Stomach (tissue), 19 donors: ENCODE data around the gene SLC18B1. TPM values are rescaled to one million over a fixed set of nuclear protein-coding genes. Genes with fewer than 3 reads are reported as not detected.

ENCODE experiments used
- DNase-seq, 2 donors: peaks; one replicate each; pipeline versions ENCODE4 v3.0.0 to v3.0.0-alpha.2; 2013 to 2019
- H3K27ac ChIP-seq, 5 donors: fragments of 200-600 bp in 4 of 5; sonication (generic) in 4 of 5; one replicate each; pipeline ENCODE4 v1.5.1; 2013 to 2019; ENCODE audit warnings: mild to moderate bottlenecking in 1 of 5, moderate library complexity in 1 of 5
- H3K27me3 ChIP-seq, 3 donors: fragments of 200-600 bp; sonication (generic); one replicate each; pipeline ENCODE4 v1.5.1; 2017 to 2019; ENCODE audit warnings: mixed run types in 1 of 3
- H3K36me3 ChIP-seq, 4 donors: fragments of 200-600 bp; sonication (generic); 1 replicate in 3 of 4; 2 replicates in 1 of 4; pipeline ENCODE4 v1.5.1; 2016 to 2019
- H3K4me1 ChIP-seq, 4 donors: fragments of 200-600 bp; sonication (generic); one replicate each; pipeline ENCODE4 v1.5.1; 2016 to 2019
- H3K4me3 ChIP-seq, 4 donors: fragments of 200-600 bp; sonication (generic) in 3 of 4; one replicate each; pipeline ENCODE4 v1.5.1; 2016 to 2019; ENCODE audit warnings: mild to moderate bottlenecking in 1 of 4
- H3K9me3 ChIP-seq, 4 donors: fragments of 200-600 bp; sonication (generic); one replicate each; pipeline ENCODE4 v1.5.1; 2016 to 2019
- EP300 ChIP-seq: sonication (generic); formaldehyde crosslinking; IDR thresholded peaks from one replicate; pipeline ENCODE4 v1.6.1; 2017; ENCODE audit warnings: antibody characterized with exemption
- POLR2A ChIP-seq, 4 donors: fragments of 450-650 bp; IDR thresholded peaks; one replicate each; pipeline ENCODE4 v1.6.1; 2016; ENCODE audit warnings: antibody characterized with exemption in 4 of 4, control low read depth in 2 of 4, mild to moderate bottlenecking in 1 of 4, moderate library complexity in 1 of 4
- POLR2AphosphoS5 ChIP-seq, 3 donors: sonication (generic); formaldehyde crosslinking; IDR thresholded peaks; one replicate each; pipeline ENCODE4 v1.6.1; 2016; ENCODE audit warnings: antibody characterized with exemption in 3 of 3
- WGBS, 5 donors: extraction: QIAGEN DNeasy Blood & Tissue Kit in 3 of 5; methylation state at CpG; one replicate each; pipeline versions ENCODE4 v1.1.5 to v1.1.7; 2013 to 2018; 5-methylcytosine and 5-hydroxymethylcytosine counted together
- intact Hi-C: fragments of 100-400 bp; cut with DNase I; formaldehyde crosslinking; loops from one replicate; pipeline ENCODE4 v1.15.1; 2023; ENCODE audit warnings: low total_unique reads
- long read RNA-seq, 10 donors: transcript quantifications; one replicate each; lab custom pipeline, GENCODE V29; 2026
- polyA plus RNA-seq, 3 donors: library from polyadenylated mRNA; stranded (reverse); fragments of 200-250 nt; gene quantifications; one replicate each; pipeline ENCODE4 v1.2.3, GENCODE V29; 2013
- total RNA-seq, 5 donors: library from RNA; depleted of rRNA; stranded (reverse); fragments of >200 nt; gene quantifications; one replicate each; pipeline versions ENCODE4 v1.1.0 to v1.2.3, GENCODE V29; 2014 to 2016
- TF ChIP-seq, protein P1 (sequence below), 7 experiments: fragments of 450-650 bp in 4 of 7; fragments of 200-600 bp in 3 of 7; sonication (generic) in 3 of 7; IDR thresholded peaks; one replicate each; pipeline ENCODE4 v1.5.1; 2016 to 2019; ENCODE audit warnings: antibody characterized with exemption in 7 of 7, control low read depth in 2 of 7, mild to moderate bottlenecking in 1 of 7
- donor health status: healthy with polysubstance abuse.
- donor health status: Bipolar disorder and iron deficiency.
- donor health status: healthy.

SLC18B1 gene
- total RNA-seq = 10 to 100 TPM in 4 of 5 donors, under 1 TPM in 1; 0.29 to 31.2 (median 19.6) TPM
- polyA plus RNA-seq = 1 to 10 TPM; 4.3 to 9.8 (median 5.3) TPM
- long read RNA-seq, donor 1 = 0 reads
- long read RNA-seq, donor 2, partial matches to known transcripts = 9 of 10 reads
- long read RNA-seq, donor 2, other reads (novel, unspliced or antisense) = 0 of 10 reads
- long read RNA-seq, donor 3, partial matches to known transcripts = 0 of 4 reads
- long read RNA-seq, donor 3, other reads (novel, unspliced or antisense) = 0 of 4 reads
- long read RNA-seq, donor 4, partial matches to known transcripts = 0 of 2 reads
- long read RNA-seq, donor 4, other reads (novel, unspliced or antisense) = 0 of 2 reads
- long read RNA-seq, donor 5, transcript SLC18B1-201 (14 exons, 2,368 nt) = major isoform, 8 of 3,705 reads
- long read RNA-seq, donor 5, partial matches to known transcripts = 729 of 3,705 reads
- long read RNA-seq, donor 5, other reads (novel, unspliced or antisense) = 2,968 of 3,705 reads
- long read RNA-seq, donor 6, transcript SLC18B1-201 (14 exons, 2,368 nt) = major isoform, 15 of 10,718 reads
- long read RNA-seq, donor 6, partial matches to known transcripts = 2,416 of 10,718 reads
- long read RNA-seq, donor 6, other reads (novel, unspliced or antisense) = 8,287 of 10,718 reads
- long read RNA-seq, donor 7, transcript SLC18B1-201 (14 exons, 2,368 nt) = major isoform, 6 of 6 reads
- long read RNA-seq, donor 7, partial matches to known transcripts = 0 of 6 reads
- long read RNA-seq, donor 7, other reads (novel, unspliced or antisense) = 0 of 6 reads
- long read RNA-seq, donor 8, partial matches to known transcripts = 11 of 13 reads
- long read RNA-seq, donor 8, other reads (novel, unspliced or antisense) = 0 of 13 reads
- long read RNA-seq, donor 9, transcript SLC18B1-201 (14 exons, 2,368 nt) = major isoform, 8 of 4,061 reads
- long read RNA-seq, donor 9, partial matches to known transcripts = 3,922 of 4,061 reads
- long read RNA-seq, donor 9, other reads (novel, unspliced or antisense) = 131 of 4,061 reads
- long read RNA-seq, donor 10, partial matches to known transcripts = 0 of 3 reads
- long read RNA-seq, donor 10, other reads (novel, unspliced or antisense) = 0 of 3 reads

DNA sequence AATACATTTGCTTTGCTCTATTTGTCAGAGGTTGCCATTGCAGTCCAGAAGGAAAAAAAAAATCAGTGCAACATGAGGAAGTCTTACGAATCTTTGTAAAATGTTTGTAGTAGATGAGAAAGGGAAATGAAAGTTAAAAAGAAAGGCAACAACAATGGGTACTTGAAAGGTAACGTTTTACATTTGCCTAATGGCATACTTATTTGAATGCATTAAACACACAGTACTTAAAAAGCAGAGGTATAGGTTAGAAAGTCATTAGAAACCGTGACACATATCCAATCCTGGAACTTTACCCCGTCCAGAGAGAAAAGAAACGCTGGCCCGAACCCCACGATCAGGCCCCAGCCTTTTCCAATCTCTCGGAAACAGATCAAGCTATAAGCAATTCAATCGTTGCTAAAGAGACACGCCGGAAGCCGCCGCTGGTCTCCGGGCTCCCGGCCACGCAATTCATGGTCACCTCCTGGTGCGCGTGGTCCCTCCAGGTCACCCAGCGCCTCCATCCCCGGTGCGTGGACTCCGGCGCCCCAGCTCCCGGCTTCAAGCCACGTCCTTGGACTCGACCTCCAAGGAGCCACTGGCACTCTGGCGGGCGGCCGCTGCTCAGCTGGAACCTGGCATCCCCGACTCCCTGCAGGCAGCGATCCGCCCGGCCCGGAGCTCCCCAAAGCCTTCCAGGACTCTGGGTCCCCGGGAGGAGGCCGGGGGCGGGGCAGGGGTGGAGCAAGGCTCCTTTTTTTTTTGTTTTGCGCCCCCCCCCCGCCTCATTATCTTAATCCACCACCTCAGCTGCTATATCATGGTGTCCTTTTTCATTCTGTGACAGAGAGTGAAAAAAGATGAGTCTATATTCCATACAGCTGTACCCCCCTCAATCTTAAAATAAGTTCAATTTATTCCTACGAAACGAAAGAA is at the start of gene SLC18B1:
TSS of gene SLC18B1 (minus strand) at position 687 of the 918 bp plus-strand sequence. CDS start at position 506, 181 bp downstream.
- TF ChIP-seq, protein P1, sequence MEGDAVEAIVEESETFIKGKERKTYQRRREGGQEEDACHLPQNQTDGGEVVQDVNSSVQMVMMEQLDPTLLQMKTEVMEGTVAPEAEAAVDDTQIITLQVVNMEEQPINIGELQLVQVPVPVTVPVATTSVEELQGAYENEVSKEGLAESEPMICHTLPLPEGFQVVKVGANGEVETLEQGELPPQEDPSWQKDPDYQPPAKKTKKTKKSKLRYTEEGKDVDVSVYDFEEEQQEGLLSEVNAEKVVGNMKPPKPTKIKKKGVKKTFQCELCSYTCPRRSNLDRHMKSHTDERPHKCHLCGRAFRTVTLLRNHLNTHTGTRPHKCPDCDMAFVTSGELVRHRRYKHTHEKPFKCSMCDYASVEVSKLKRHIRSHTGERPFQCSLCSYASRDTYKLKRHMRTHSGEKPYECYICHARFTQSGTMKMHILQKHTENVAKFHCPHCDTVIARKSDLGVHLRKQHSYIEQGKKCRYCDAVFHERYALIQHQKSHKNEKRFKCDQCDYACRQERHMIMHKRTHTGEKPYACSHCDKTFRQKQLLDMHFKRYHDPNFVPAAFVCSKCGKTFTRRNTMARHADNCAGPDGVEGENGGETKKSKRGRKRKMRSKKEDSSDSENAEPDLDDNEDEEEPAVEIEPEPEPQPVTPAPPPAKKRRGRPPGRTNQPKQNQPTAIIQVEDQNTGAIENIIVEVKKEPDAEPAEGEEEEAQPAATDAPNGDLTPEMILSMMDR (IDR thresholded peaks at IDR 0.05) = no peak
- TF ChIP-seq POLR2AphosphoS5 (IDR thresholded peaks at IDR 0.05) = peak in 1 of 3 donors; percentile 38
- peak within 1 kb of the TSS in 1 of 5 donors; percentile 96 for H3K27ac ChIP-seq
- H3K36me3 ChIP-seq = peaks cover 0 to 12% (median 6%) of the 10 kb centered on the region in 4 donors
- no peaks in the 10 kb centered on the region for H3K27me3 ChIP-seq
- H3K4me3 ChIP-seq = peak within 1 kb of the TSS in 1 of 4 donors; percentile 58
- intact Hi-C loops = no loop called here
- H3K4me1 ChIP-seq = peaks cover 0 to 11% (median 7%) of the 10 kb centered on the region in 4 donors
- 0 to 1% (median 1%) methylated on average over 30 to 41 of the region's 41 CpGs for WGBS, 5 donors
- peaks cover 0 to 7% (median 0%) of the 10 kb centered on the region in 4 donors for H3K9me3 ChIP-seq
- DNase-seq = peak; percentile 60 to 84

GRCh38 chr6:132843316-132844035 is 45.0 kb upstream of the SLC18B1 start:
- H3K27me3 ChIP-seq = no peaks in the 10 kb centered on the region
- TF ChIP-seq EP300 (no peak), POLR2A (IDR thresholded peaks at IDR 0.05) (no peak), POLR2AphosphoS5 (IDR thresholded peaks at IDR 0.05) (no peak)
- TF ChIP-seq, protein P1 (IDR thresholded peaks at IDR 0.05) = no peak
- H3K9me3 ChIP-seq = no peaks in the 10 kb centered on the region
- DNase-seq = no peak
- intact Hi-C loops = no loop called here
- no peak overlapping the region for H3K4me3 ChIP-seq
- WGBS, 5 donors = 76 to 82% (median 77%) methylated on average over 8 of the region's 8 CpGs
- no peaks in the 10 kb centered on the region for H3K36me3 ChIP-seq
- no peaks in the 10 kb centered on the region for H3K4me1 ChIP-seq
- H3K27ac ChIP-seq = no peak overlapping the region

- H3K36me3 ChIP-seq = no peaks in the 10 kb centered on the region
- intact Hi-C loops = no loop called here
- no peaks in the 10 kb centered on the region for H3K27me3 ChIP-seq
- H3K4me1 ChIP-seq = no peaks in the 10 kb centered on the region
- no peak overlapping the region for H3K27ac ChIP-seq
- H3K9me3 ChIP-seq = no peaks in the 10 kb centered on the region
- TF ChIP-seq, protein P1 (IDR thresholded peaks at IDR 0.05) = no peak
- no peak for TF ChIP-seq POLR2AphosphoS5 (IDR thresholded peaks at IDR 0.05)
- TF ChIP-seq EP300 = no peak
- no peak for TF ChIP-seq POLR2A (IDR thresholded peaks at IDR 0.05)
- no peak for DNase-seq
- WGBS, 5 donors = 51 to 74% (median 69%) methylated on average over 1 of the region's 1 CpG
- no peak overlapping the region for H3K4me3 ChIP-seq
These were observed 43.5 kb upstream of the SLC18B1 start for GRCh38 chr6:132841966-132842365.
